H1 (cell line): ENCODE results near the gene KISS1R. TPM values are rescaled to one million over a fixed set of nuclear protein-coding genes. Genes with fewer than 3 reads are reported as not detected.
A peak's percentile ranks its signal among the peaks of the same experiment; 100 is the strongest.

ENCODE experiments used
- CTCF ChIA-PET: fragments of 300-600 bp; sonication (Branson Sonifier 250); formaldehyde crosslinking; loops from one replicate; lab custom pipeline; 2021; ENCODE audit not compliant: partially characterized antibody; lab: Charles Lee
- POLR2A ChIA-PET: fragments of 300-600 bp; sonication (Branson Sonifier 250); formaldehyde crosslinking; loops from one replicate; lab custom pipeline; 2021; ENCODE audit warnings: inconsistent platforms; ENCODE audit not compliant: partially characterized antibody; lab: Charles Lee
- DNase-seq, 2 experiments: peaks; one replicate each; pipeline versions ENCODE4 v3.0.0 to v3.0.0-alpha.2; 2010 to 2022; ENCODE audit warnings: low spot score in 2 of 2, low read depth in 1 of 2, mixed read lengths in 1 of 2
- FAIRE-seq: peaks from 2 replicates; lab custom pipeline; 2011; peaks lifted over from hg19 to GRCh38; lab: Jason Lieb, UNC
- H2AFZ ChIP-seq: 2 replicates; pipeline ENCODE4 v1.8.1; 2012; ENCODE audit warnings: low read length, inconsistent platforms
- H2AK5ac ChIP-seq: 2 replicates; pipeline ENCODE4 v1.6.1; 2013; ENCODE audit warnings: low read depth, low read length
- H2BK120ac ChIP-seq: replicated peaks from 2 replicates; pipeline ENCODE3; 2013; ENCODE audit warnings: low read depth, low read length, inconsistent platforms
- H2BK12ac ChIP-seq: 2 replicates; pipeline ENCODE4 v1.6.1; 2013; ENCODE audit warnings: low read depth, low read length
- H2BK15ac ChIP-seq: 2 replicates; pipeline ENCODE4 v1.6.1; 2013; ENCODE audit warnings: low read length
- H2BK20ac ChIP-seq: 2 replicates; pipeline ENCODE4 v1.6.1; 2013; ENCODE audit warnings: low read length
- H2BK5ac ChIP-seq: 2 replicates; pipeline ENCODE4 v1.6.1; 2013; ENCODE audit warnings: low read depth, low read length
- H3K14ac ChIP-seq: 2 replicates; pipeline ENCODE4 v1.6.1; 2013; ENCODE audit warnings: inconsistent platforms; ENCODE audit not compliant: insufficient read length
- H3K18ac ChIP-seq: 2 replicates; pipeline ENCODE4 v1.6.1; 2013; ENCODE audit warnings: low read length; ENCODE audit errors: extremely low read depth
- H3K23ac ChIP-seq: 2 replicates; pipeline ENCODE4 v1.6.1; 2013; ENCODE audit warnings: inconsistent platforms; ENCODE audit not compliant: insufficient read length
- H3K23me2 ChIP-seq: 2 replicates; pipeline ENCODE4 v1.6.1; 2013; ENCODE audit warnings: low read depth, low read length
- H3K27ac ChIP-seq: 2 replicates; pipeline ENCODE4 v1.6.1; 2011; ENCODE audit warnings: low read depth, low read length, inconsistent platforms
- H3K27me3 ChIP-seq, 4 experiments: replicated peaks in 1 of 4; 1 replicate in 1 of 4; 2 replicates in 3 of 4; pipeline versions ENCODE4 v1.6.1 to v1.8.1; 2011 to 2013; ENCODE audit warnings: low read length in 3 of 4, mild to moderate bottlenecking in 3 of 4, inconsistent platforms in 2 of 4, mixed read lengths in 2 of 4, moderate library complexity in 1 of 4; ENCODE audit not compliant: control insufficient read depth in 3 of 4, insufficient read depth in 3 of 4; ENCODE audit errors: extremely low read depth in 1 of 4
- H3K36me3 ChIP-seq, 4 experiments: 2 replicates each; pipeline versions ENCODE4 v1.6.1 to v1.8.1; 2011 to 2013; ENCODE audit warnings: mild to moderate bottlenecking in 4 of 4, low read length in 3 of 4, moderate library complexity in 2 of 4, control low read depth in 1 of 4, inconsistent platforms in 1 of 4; ENCODE audit not compliant: insufficient read depth in 4 of 4, control insufficient read depth in 2 of 4
- H3K4ac ChIP-seq: replicated peaks from 2 replicates; pipeline ENCODE3; 2013; ENCODE audit warnings: low read length, low read depth, mixed read lengths, inconsistent platforms; ENCODE audit not compliant: insufficient read length
- H3K4me1 ChIP-seq, 4 experiments: replicated peaks in 1 of 4; 1 replicate in 1 of 4; 2 replicates in 3 of 4; pipeline versions ENCODE4 v1.6.1 to v1.8.1; 2011 to 2013; ENCODE audit warnings: low read length in 3 of 4, inconsistent platforms in 2 of 4, mixed read lengths in 1 of 4; ENCODE audit not compliant: insufficient read depth in 4 of 4, control insufficient read depth in 3 of 4
- H3K4me2 ChIP-seq, 2 experiments: 2 replicates each; pipeline versions ENCODE4 v1.6.1 to v1.8.1; 2011 to 2013; ENCODE audit warnings: low read depth in 2 of 2, low read length in 2 of 2, control low read depth in 1 of 2, inconsistent platforms in 1 of 2, mild to moderate bottlenecking in 1 of 2; ENCODE audit not compliant: insufficient read depth in 1 of 2
- H3K4me3 ChIP-seq, 4 experiments: fragments of 200-600, 300-600 bp in 1 of 4; sonication (generic), shearing (Covaris generic), sonication (Bioruptor Twin) in 1 of 4; 2 replicates each; pipeline versions ENCODE4 v1.5.1 to v1.8.1; 2011 to 2016; ENCODE audit warnings: low read length in 4 of 4, low read depth in 3 of 4, control low read depth in 2 of 4, inconsistent platforms in 2 of 4, mild to moderate bottlenecking in 2 of 4, mixed read lengths in 1 of 4, moderate library complexity in 1 of 4; ENCODE audit not compliant: insufficient read depth in 2 of 4; ENCODE audit errors: extremely low read depth in 1 of 4
- H3K56ac ChIP-seq: replicated peaks from 2 replicates; pipeline ENCODE3; 2013; ENCODE audit warnings: low read depth, mild to moderate bottlenecking, mixed read lengths, low read length, inconsistent platforms; ENCODE audit not compliant: insufficient read length
- H3K79me1 ChIP-seq: 2 replicates; pipeline ENCODE4 v1.6.1; 2013; ENCODE audit warnings: low read depth, low read length, control low read depth
- H3K79me2 ChIP-seq, 2 experiments: 2 replicates each; pipeline versions ENCODE4 v1.6.1 to v1.8.1; 2012 to 2013; ENCODE audit warnings: low read length in 2 of 2, mild to moderate bottlenecking in 2 of 2, inconsistent platforms in 1 of 2; ENCODE audit not compliant: insufficient read depth in 2 of 2, control insufficient read depth in 1 of 2
- H3K9ac ChIP-seq, 4 experiments: replicated peaks in 1 of 4; 1 replicate in 1 of 4; 2 replicates in 3 of 4; pipeline versions ENCODE4 v1.6.1 to v1.8.1; 2011 to 2013; ENCODE audit warnings: low read depth in 3 of 4, low read length in 3 of 4, control low read depth in 2 of 4, mild to moderate bottlenecking in 2 of 4, moderate library complexity in 2 of 4, inconsistent platforms in 1 of 4; ENCODE audit errors: extremely low read depth in 1 of 4
- H3K9me3 ChIP-seq, 2 experiments: 2 replicates each; pipeline versions ENCODE4 v1.6.1 to v1.8.1; 2012 to 2013; ENCODE audit warnings: mild to moderate bottlenecking in 2 of 2, moderate library complexity in 2 of 2, control low read depth in 1 of 2, inconsistent platforms in 1 of 2, low read depth in 1 of 2, low read length in 1 of 2, mixed read lengths in 1 of 2; ENCODE audit not compliant: insufficient read depth in 2 of 2
- H4K20me1 ChIP-seq, 2 experiments: replicated peaks in 1 of 2; 2 replicates each; pipeline versions ENCODE3 to v1.8.1; 2011 to 2013; ENCODE audit warnings: inconsistent platforms in 2 of 2, low read length in 2 of 2, mild to moderate bottlenecking in 1 of 2; ENCODE audit not compliant: insufficient read depth in 2 of 2, control insufficient read depth in 1 of 2
- H4K5ac ChIP-seq: 2 replicates; pipeline ENCODE4 v1.6.1; 2013; ENCODE audit warnings: low read length, low read depth, mixed read lengths, inconsistent platforms; ENCODE audit not compliant: insufficient read length
- H4K8ac ChIP-seq: 2 replicates; pipeline ENCODE4 v1.8.0; 2013; ENCODE audit warnings: mild to moderate bottlenecking, moderate library complexity, low read length, inconsistent platforms; ENCODE audit not compliant: insufficient read depth; ENCODE audit errors: extremely low read depth
- H4K91ac ChIP-seq: replicated peaks from 2 replicates; pipeline ENCODE3; 2013; ENCODE audit warnings: low read length, mixed read lengths, inconsistent platforms; ENCODE audit not compliant: insufficient read length
- CBX5 ChIP-seq: fragments of 300-800, 300-1000 bp; sonication (generic); IDR thresholded peaks from 2 replicates; pipeline ENCODE4 v1.7.1; 2016; ENCODE audit warnings: antibody characterized with exemption, low read length, low read depth
- CHD1 ChIP-seq: IDR thresholded peaks from 2 replicates; pipeline ENCODE4 v1.6.1; 2012; ENCODE audit warnings: low read depth, low read length, improper control_type of control experiment
- EZH2 ChIP-seq: fragments of 200-600 bp; sonication (generic); IDR thresholded peaks from 2 replicates; pipeline ENCODE4 v1.7.1; 2012; ENCODE audit warnings: low read depth, mild to moderate bottlenecking, moderate library complexity, low read length, inconsistent platforms; ENCODE audit not compliant: severe bottlenecking
- FOSL1 ChIP-seq: IDR thresholded peaks from 2 replicates; pipeline ENCODE4 v1.6.1; 2011; ENCODE audit warnings: mild to moderate bottlenecking, low read depth, low read length, moderate library complexity; ENCODE audit not compliant: insufficient read depth
- HDAC2 ChIP-seq, 2 experiments: fragments of 300-600 bp in 1 of 2; sonication (generic) in 1 of 2; IDR thresholded peaks; 2 replicates each; pipeline ENCODE4 v1.6.1; 2011 to 2012; ENCODE audit warnings: low read depth in 2 of 2, low read length in 2 of 2, mild to moderate bottlenecking in 2 of 2, moderate library complexity in 2 of 2, borderline replicate concordance in 1 of 2, inconsistent platforms in 1 of 2
- KDM1A ChIP-seq: fragments of 200-600, 300-600 bp; sonication (generic); IDR thresholded peaks from 2 replicates; pipeline ENCODE4 v1.7.1; 2016; ENCODE audit warnings: mild to moderate bottlenecking, low read length, borderline replicate concordance
- RAD21 ChIP-seq, 2 experiments: IDR thresholded peaks in 1 of 2; conservative IDR thresholded peaks in 1 of 2; 2 replicates each; pipeline ENCODE4 v1.6.1; 2011; ENCODE audit warnings: low read depth in 2 of 2, low read length in 2 of 2, improper control_type of control experiment in 1 of 2, inconsistent platforms in 1 of 2, mild to moderate bottlenecking in 1 of 2, moderate library complexity in 1 of 2
- RNF2 ChIP-seq: fragments of 200-900, 300-1000 bp; sonication (generic); IDR thresholded peaks from 2 replicates; pipeline ENCODE4 v1.7.1; 2016; ENCODE audit warnings: borderline replicate concordance, low read depth, mild to moderate bottlenecking, antibody characterized with exemption, low read length; ENCODE audit not compliant: poor library complexity, severe bottlenecking; ENCODE audit errors: missing control alignments
- SIRT6 ChIP-seq: IDR thresholded peaks from one replicate; pipeline ENCODE4 v1.7.1; 2012; ENCODE audit warnings: low read length, inconsistent platforms
- SRF ChIP-seq: IDR thresholded peaks from 2 replicates; pipeline ENCODE4 v1.6.1; 2011; ENCODE audit warnings: mild to moderate bottlenecking, low read depth, low read length, moderate library complexity
- WGBS, 2 experiments: shearing (Covaris generic) in 1 of 2; methylation state at CpG; one replicate each; pipeline versions ENCODE4 v1.1.6 to v1.1.7; 2013 to 2015; ENCODE audit warnings: low lambda C conversion rate in 2 of 2, mixed read lengths in 2 of 2, inconsistent platforms in 1 of 2, low coverage in 1 of 2, missing lambda C conversion rate in 1 of 2; ENCODE audit not compliant: insufficient replicate concordance in 2 of 2, insufficient coverage in 1 of 2, insufficient read length in 1 of 2; ENCODE audit errors: extremely low coverage in 1 of 2, missing lambda C conversion rate in 1 of 2; 5-methylcytosine and 5-hydroxymethylcytosine counted together
- polyA plus RNA-seq, 7 experiments: library from polyadenylated mRNA; depleted of rRNA in 3 of 7; stranded (reverse) in 5 of 7; unstranded in 2 of 7; fragments of >200 nt in 5 of 7; fragments of 200-250 nt in 2 of 7; gene quantifications; 1 replicate in 5 of 7; 2 replicates in 1 of 7; 4 replicates in 1 of 7; pipeline versions ENCODE4 v1.2.1 to v1.2.3, GENCODE V29; 2011 to 2013; ENCODE audit warnings: missing spikeins in 2 of 7, mixed read lengths in 2 of 7
- total RNA-seq: library from RNA; stranded (reverse); fragmentation: NEBNext Ultra II Directional; extraction: Animal tissue kit (Norgen Biotek cat#: 25700); gene quantifications from 2 replicates; pipeline ENCODE4 v1.2.1, GENCODE V29; 2021

The KISS1R gene
- total and polyA plus RNA-seq, 2 of the 8 experiments (the other 6 are each of a cell fraction or from before 2014, with no cell fraction given), result 2.3 to 2.7 TPM

DNA sequence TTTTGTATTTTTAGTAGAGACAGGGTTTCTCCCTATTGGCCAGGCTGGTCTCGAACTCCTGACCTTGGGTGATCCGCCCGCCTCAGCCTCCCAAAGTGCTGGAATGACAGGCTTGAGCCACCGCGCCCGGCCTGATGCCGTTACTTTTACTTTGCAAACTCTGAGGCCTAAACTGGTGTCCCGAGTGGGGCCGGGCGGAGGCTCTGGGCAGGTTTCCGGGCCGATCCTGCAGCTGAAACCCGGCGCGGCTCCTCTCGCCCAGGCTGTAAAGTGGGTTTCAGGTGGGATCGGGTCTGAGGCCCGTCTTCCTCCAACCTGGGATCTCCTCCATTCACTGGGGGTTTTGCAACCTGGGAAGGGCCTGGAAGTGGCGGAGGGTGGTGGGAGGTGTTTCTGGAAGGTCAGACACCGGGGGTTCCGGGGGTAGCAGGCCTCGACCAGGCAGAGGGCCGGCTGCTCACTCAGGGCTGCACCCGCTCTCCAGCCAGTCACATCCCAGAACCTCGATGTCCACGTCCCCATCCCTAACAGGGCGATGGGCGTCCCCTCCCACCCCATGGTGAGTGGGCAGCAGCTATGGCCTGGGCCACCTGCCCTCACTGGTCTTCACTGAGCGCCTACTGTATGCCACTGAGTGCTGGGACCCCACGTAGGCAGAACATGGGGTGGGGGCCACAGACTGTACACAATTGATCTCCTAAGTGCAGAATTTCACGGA lies 45.7 kb downstream of the KISS1R start:
- Histone ChIP-seq H3K14ac (no peak overlapping the region), H4K91ac (no peak overlapping the region), H3K27me3 (no peaks in the 10 kb centered on the region), H3K4ac (no peak overlapping the region), H4K8ac (no peak overlapping the region), H4K20me1 (peaks cover 0 to 3% of the 10 kb centered on the region in 2 experiments), H3K36me3 (peaks cover 5 to 33% (median 20%) of the 10 kb centered on the region in 4 experiments), H2BK15ac (no peak overlapping the region), H2BK5ac (peak overlapping the region; percentile 12; the same call in 1 of the 2 replicates), H2AK5ac (no peak overlapping the region), H3K79me1 (no peaks in the 10 kb centered on the region), H3K18ac (no peak overlapping the region), H3K79me2 (0 out of 4 replicates have a peak, but pooled peaks cover 0 to 3% of the 10 kb centered on the region in 2 experiments), H3K23ac (no peak overlapping the region), H3K23me2 (no peaks in the 10 kb centered on the region), H2AFZ (no peak overlapping the region), H2BK12ac (no peak overlapping the region), H3K4me1 (peaks cover 0 to 8% (median 4%) of the 10 kb centered on the region in 4 experiments; a peak in 3 of 7 replicates), H2BK120ac (no peak overlapping the region), H3K27ac (no peak overlapping the region), H3K9ac (no peak overlapping the region), H3K4me2 (no peak overlapping the region), H3K56ac (no peak overlapping the region), H4K5ac (no peak overlapping the region), H3K4me3 (no peak overlapping the region), H3K9me3 (peaks cover 0 to 7% of the 10 kb centered on the region in 2 experiments; a peak in 1 of 4 replicates), H2BK20ac (no peak overlapping the region)
- WGBS, 2 experiments, result 90% methylated on average over 31 of the region's 31 CpGs; no CpG with 5 or more reads in 1 of the 2 experiments
- CTCF ChIA-PET, result interaction anchor here (0.7 to 2.0 kb wide), 5 partner anchors 8 to 36 kb away, joined by 3 to 8 read pairs (median 5); no protein-coding TSS in a partner anchor
- POLR2A ChIA-PET, result interaction anchor here (0.6 to 1.5 kb wide), 6 partner anchors 14 to 66 kb away, joined by 3 to 4 read pairs (median 3); no protein-coding TSS in a partner anchor
- no peak for DNase-seq
- no peak for FAIRE-seq
- TF ChIP-seq RAD21 (IDR thresholded peaks at IDR 0.05 in 1 of 2, conservative IDR thresholded peaks at IDR 0.05 in 1 of 2; ENCODE audit: low read depth in 2 of 2, low read length in 2 of 2), result no peak
- no peak for TF ChIP-seq CHD1
- TF ChIP-seq FOSL1, result no peak
- TF ChIP-seq HDAC2 (IDR thresholded peaks at IDR 0.05; ENCODE audit: borderline replicate concordance in 1 of 2, low read depth in 2 of 2, low read length in 2 of 2), result no peak
- TF ChIP-seq EZH2, result no peak
- no peak for TF ChIP-seq SIRT6
- no peak for TF ChIP-seq RNF2
- no peak for TF ChIP-seq CBX5
- no peak for TF ChIP-seq KDM1A
- no peak for TF ChIP-seq SRF
